Transverse colon (tissue), 4 donors: ENCODE results near the gene LMX1B.

Experiments used
- CTCF ChIP-seq, 5 experiments: fragments of 200-600 bp in 3 of 5; fragments of 450-650 bp in 2 of 5; sonication (generic) in 3 of 5; IDR thresholded peaks; 1 replicate in 2 of 5; 2 replicates in 3 of 5; pipeline ENCODE4 v1.5.1; 2016 to 2017; ENCODE audit warnings: antibody characterized with exemption in 5 of 5, inconsistent platforms in 3 of 5, mild to moderate bottlenecking in 2 of 5, moderate library complexity in 1 of 5
- EP300 ChIP-seq: sonication (generic); formaldehyde crosslinking; IDR thresholded peaks from one replicate; pipeline ENCODE4 v1.6.1; 2017; ENCODE audit warnings: antibody characterized with exemption, low read depth
- POLR2A ChIP-seq: fragments of 450-650 bp; IDR thresholded peaks from one replicate; pipeline ENCODE4 v1.6.1; 2016; ENCODE audit warnings: antibody characterized with exemption, mild to moderate bottlenecking, moderate library complexity
- POLR2AphosphoS5 ChIP-seq, 3 donors: sonication (generic); formaldehyde crosslinking; IDR thresholded peaks; one replicate each; pipeline ENCODE4 v1.6.1; 2016; ENCODE audit warnings: antibody characterized with exemption in 3 of 3

GRCh38 chr9:126665644-126666035 is 51.9 kb downstream of the LMX1B start:
- TF ChIP-seq CTCF (IDR thresholded peaks at IDR 0.05) (no peak), EP300 (no peak), POLR2A (no peak), POLR2AphosphoS5 (IDR thresholded peaks at IDR 0.05) (no peak)
